ENCODE data around the gene NEK10.
"Not testable (repeated sequence)": the region's sequence is repeated elsewhere in the genome, so short reads cannot be mapped to it uniquely, and the experiment has no call there.

NEK10 gene

GRCh38 chr3:27349832-27350231 lies 19.4 kb downstream of the NEK10 start:
- DNase-seq: no peak

GRCh38 chr3:27345959-27346865 lies 23.0 kb downstream of the NEK10 start:
- no peak for DNase-seq

- DNase-seq: no peak
These were observed 23.7 kb downstream of the NEK10 start for GRCh38 chr3:27345493-27345892.

GRCh38 chr3:27345045-27345444 lies 24.1 kb downstream of the NEK10 start:
- no peak for DNase-seq

- no peak for DNase-seq
These were observed 25.0 kb downstream of the NEK10 start for GRCh38 chr3:27344192-27344591.

- DNase-seq: no peak
These were observed 26.9 kb downstream of the NEK10 start for GRCh38 chr3:27342267-27342666.

- no peak for DNase-seq
These were observed 28.6 kb downstream of the NEK10 start for GRCh38 chr3:27340534-27340933.

GRCh38 chr3:27335571-27335970 lies 33.6 kb downstream of the NEK10 start:
- no peak for DNase-seq

GRCh38 chr3:27333843-27334242 lies 35.3 kb downstream of the NEK10 start:
- no peak for DNase-seq

GRCh38 chr3:27328982-27329762 lies 40.0 kb downstream of the NEK10 start:
- DNase-seq: not testable (repeated sequence)

GRCh38 chr3:27326629-27327545 lies 42.3 kb downstream of the NEK10 start:
- no peak for DNase-seq

GRCh38 chr3:27326202-27326601 lies 43.0 kb downstream of the NEK10 start:
- no peak for DNase-seq

- DNase-seq: no peak
These were observed 43.8 kb downstream of the NEK10 start for GRCh38 chr3:27325419-27325818.

- DNase-seq: no peak
These were observed 44.5 kb downstream of the NEK10 start for GRCh38 chr3:27324686-27325085.

GRCh38 chr3:27323087-27323570 lies 46.1 kb downstream of the NEK10 start:
- no peak for DNase-seq

- DNase-seq: no peak
These were observed 46.5 kb downstream of the NEK10 start for GRCh38 chr3:27322634-27323033.

GRCh38 chr3:27319847-27320526 lies 49.2 kb downstream of the NEK10 start:
- no peak for DNase-seq

GRCh38 chr3:27319304-27319703 lies 49.9 kb downstream of the NEK10 start:
- no peak for DNase-seq

GRCh38 chr3:27317096-27317495 lies 52.1 kb downstream of the NEK10 start:
- no peak for DNase-seq

GRCh38 chr3:27315003-27315402 lies 54.2 kb downstream of the NEK10 start:
- DNase-seq: no peak

GRCh38 chr3:27312044-27312668 lies 57.0 kb downstream of the NEK10 start:
- no peak for DNase-seq

- DNase-seq: no peak
These were observed 57.8 kb downstream of the NEK10 start for GRCh38 chr3:27311400-27311799.
